CD4-positive, alpha-beta T cell treated with Interleukin-4 for 4 hours (primary cell): Measurements from ENCODE around the gene THSD7B.

Experiments used
- DNase-seq: peaks from one replicate; pipeline ENCODE4 v3.0.0-alpha.2; 2020

THSD7B gene

DNA sequence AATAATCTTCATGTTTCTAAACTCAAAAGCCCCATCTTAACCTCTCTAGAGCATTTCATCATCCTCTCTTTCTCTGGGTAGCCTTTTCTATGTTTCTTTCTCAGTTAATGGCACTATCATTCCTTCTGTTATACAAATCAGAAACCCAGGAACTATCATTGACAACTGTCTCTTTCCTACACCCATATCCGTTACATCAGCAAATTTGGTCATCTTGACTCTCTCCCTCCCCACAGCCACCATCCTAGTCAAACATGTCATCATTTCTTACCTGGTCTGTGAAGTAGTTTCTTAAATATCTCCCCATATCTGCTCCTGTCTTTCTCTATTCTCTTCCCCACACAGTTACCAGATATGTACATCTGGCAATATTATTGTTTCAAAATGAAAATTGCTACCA, 62.8 kb downstream of the THSD7B start:
- no peak for DNase-seq

DNA sequence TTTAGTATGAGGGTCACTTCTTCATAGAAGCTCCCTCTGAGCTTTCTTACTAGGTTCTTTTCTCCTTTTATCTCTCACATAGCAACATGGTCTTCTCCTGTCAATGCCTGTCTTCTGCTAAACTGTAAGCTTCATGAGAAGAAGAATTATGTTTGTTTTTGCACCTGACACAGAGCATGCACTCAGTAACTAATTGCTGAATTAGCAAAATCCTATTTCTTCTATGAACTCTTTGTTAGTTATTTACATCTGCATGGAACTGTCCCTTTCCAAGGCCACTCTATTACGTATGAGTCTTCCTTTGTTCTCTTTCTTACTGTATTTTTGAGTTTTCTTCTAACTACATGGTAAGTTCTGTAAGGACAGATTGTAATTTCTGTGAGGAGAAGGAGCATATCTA, 63.4 kb downstream of the THSD7B start:
- no peak for DNase-seq

DNA sequence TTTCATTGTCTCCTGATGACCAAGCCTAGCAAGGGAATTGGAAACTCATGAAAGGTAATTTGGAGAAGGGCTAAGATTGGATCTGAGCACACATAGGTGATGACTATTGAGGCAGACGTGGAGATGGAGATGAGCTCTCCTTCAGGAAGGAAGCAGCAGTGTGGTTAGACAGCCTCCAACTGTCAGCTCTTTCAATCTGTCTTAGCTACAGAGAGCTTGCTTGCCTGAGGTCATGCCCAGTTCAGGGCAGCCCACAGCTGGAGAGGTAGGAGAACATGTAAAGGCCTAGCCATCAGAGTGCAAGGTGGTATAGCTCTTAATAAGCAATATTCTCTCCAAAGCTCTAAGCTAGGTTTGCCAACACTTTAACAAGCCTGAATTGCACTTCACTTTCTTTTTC, 79.2 kb downstream of the THSD7B start:
- DNase-seq, result no peak

DNA sequence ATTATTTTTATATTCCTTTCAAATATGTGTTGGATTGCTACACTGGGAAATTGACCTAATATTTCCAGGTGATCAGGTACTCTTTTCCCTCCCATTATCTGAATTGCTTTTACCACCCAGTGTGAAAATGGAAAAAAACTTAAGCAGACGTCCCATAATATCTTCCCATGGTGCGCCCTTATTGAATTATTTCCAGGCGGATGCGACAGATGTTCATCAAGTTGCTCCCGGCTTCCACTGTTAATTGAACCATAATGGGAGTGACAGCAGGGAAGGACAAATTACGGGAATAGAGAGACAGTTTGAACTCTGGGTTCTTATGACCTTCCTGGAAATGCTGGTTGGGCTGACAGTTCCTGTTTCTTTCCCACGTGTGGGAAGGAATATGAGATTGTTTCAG, 93.3 kb downstream of the THSD7B start:
- DNase-seq, result no peak

DNA sequence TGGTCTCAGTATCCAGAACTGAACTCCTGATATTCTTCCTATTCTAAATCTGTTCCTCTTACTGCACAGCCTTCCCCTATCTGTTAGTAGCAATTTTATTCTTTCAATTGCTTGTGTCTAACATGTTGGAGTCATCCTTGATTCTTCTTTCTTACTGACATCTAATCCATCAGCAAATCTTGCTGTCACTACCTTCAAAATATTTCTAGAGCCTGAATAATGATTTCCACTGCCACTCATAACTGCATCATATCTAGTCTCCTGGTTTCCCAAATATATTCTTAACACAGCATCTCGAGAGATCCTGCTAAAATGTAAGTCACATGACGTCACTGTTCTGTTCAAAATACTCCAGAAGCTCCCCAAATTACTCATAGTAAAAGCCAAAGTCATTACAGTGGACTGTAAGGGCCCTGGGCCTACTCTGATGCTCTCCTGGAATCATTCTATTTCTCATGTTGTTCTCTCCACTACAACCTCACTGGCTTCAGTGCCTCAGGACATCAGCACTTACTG, 95.2 kb downstream of the THSD7B start:
- DNase-seq, result no peak

DNA sequence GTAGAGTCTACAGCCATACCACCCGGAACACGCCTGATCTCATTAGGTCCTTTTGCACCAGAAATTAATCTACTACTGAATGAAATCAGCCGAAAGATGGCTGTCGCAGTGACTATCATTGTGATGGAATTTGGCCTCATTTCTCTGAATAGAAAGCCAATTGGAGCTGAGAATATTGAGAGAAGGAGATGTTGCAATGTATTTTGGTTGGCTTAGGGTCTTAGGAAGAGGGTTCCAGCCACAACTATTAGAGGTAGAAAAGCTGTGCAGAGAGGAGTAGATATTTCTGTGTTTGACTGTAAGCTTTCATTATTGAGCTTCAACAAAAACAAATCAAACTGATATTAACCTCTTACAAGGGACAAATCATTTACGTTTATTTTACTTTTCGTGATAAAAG, 98.1 kb downstream of the THSD7B start:
- no peak for DNase-seq

DNA sequence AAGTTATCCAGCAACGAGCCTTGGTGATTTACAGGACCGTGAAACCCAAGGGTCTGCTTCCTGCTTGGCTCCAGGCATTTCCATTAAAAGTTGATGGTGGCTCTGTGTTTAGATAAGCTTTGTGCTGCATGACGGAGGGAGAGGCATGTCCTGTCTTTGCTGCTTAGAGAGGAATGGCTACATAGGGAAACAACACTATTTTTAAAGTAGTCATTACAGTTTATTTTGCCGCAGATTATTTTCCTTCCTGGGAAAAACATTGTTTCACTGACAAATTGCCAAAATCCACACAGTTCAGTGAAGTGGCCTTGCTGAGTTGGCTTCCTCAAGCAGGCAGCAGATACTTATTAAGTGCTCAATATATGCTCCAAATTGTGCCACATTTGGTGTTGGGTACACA, 98.5 kb downstream of the THSD7B start:
- DNase-seq, result no peak

DNA sequence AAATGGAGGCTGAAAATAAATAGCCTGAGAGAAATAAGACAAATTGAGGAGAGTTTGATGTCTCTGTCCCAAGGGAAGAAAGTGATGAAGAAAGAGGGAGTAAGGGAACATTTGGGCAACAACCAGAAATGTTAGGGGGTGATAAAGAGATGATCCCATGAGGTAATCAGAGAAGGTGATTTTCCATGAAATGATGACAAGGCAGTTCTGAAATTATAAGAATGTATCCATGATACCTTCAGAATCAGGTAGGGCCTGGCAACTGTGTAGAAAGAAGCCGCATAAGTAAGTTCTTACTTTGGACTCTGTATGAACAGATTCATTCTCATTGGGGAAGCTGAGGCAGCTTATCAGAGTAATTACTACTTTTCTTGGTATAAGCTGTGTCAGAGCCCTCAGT, 106.1 kb downstream of the THSD7B start:
- no peak for DNase-seq

DNA sequence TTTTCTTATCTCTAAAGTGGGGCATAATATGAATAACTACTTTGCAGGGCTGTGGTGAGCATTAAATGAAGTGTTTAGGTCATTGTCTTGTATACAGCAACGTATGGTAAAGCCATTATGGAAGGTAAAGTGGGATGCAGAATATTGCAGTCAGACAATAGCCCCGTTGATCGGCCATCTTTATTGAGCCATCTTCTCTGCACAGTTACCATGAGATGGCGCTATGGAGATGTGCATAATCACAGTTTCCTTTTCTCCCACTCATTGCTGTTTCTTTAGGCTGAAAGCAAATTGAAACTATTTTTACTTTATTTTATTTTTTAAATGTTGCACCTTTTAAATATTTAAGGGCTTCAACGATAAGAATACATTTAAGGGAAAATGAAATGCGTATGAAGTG, 108.9 kb downstream of the THSD7B start:
- no peak for DNase-seq

DNA sequence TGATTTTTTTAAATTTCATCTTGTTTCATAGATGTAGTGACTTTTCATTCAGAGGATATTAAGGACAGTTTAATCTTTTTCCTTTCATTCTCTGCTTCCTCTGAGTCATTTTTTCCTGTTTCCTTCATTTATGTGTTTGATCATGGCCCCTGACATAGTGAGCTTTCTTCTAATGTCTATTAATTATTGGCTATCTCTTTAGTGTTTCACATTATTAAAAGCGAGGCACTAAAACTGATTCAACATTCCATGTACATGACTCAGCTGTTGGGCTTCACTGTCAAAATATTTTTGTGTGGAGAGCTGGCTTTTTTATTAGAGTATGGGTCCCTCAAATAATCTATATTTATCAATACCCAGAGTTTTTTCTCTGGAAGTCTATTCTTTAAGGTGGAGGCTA, 125.8 kb downstream of the THSD7B start:
- DNase-seq, result no peak

DNA sequence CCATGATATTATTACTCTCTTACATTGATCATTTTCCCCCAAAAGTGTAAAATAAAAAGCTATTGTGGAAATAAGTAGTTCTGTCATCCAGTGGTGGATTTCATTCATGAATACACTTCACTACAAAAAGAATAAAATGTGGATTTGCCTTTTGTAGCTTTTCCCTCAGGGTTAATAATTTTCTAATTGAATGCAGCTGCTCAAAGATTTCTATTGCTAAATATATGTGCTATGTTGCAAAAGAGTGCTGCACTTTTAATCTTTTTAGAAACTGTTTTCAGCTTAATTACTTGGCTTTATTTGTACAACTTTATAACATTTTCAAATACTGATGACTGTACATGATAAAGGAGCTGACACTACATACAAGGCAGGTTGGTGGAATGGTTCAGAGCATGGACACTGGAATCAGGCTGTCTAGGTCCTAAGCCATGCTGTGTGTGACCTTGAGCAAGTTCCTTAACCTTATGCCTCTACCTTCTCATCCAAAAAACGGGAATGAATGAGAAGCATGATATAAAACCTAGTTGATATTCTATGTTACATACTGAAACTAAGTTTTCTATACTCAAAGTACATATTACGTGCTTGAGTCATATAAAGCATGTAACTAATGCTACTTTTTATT, 128.8 kb downstream of the THSD7B start:
- DNase-seq, result no peak

DNA sequence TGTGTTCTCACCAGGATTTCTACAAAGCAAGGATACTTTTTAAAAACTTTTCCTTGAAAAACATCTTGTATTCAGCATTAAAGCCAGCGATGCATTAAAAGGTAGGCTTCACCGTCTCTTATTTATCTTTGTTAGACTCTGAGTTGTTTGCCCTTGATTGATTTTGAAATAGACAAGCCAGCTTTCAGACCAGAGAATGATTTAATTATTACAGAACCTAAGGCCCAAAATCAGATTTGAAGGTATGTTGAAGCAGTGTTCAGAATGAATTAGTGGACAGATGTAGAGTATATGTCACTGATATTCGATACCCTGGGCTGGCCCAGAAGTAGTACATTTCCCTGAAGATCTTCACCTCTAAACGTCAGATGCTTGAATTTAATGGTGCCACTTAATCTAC, 136.4 kb downstream of the THSD7B start:
- no peak for DNase-seq

DNA sequence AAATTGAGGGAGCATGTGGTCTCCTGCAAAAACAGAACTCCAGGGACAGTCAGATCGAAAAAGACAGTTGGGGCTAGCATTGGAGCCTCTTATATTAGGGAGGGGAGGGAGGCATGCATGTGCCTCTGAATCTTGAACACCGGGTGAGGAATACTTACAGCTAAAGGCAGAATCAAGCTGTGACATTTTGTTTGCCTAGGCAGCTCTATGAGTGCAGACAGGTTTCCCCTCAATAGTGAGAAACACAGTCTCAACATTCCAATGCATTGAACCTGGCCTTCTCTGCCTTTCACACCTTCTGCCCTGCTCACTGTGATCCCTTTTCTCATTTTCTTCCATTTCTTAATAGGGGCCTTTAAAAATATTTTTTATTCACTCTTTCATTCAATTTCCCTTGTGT, 140.4 kb downstream of the THSD7B start:
- no peak for DNase-seq

DNA sequence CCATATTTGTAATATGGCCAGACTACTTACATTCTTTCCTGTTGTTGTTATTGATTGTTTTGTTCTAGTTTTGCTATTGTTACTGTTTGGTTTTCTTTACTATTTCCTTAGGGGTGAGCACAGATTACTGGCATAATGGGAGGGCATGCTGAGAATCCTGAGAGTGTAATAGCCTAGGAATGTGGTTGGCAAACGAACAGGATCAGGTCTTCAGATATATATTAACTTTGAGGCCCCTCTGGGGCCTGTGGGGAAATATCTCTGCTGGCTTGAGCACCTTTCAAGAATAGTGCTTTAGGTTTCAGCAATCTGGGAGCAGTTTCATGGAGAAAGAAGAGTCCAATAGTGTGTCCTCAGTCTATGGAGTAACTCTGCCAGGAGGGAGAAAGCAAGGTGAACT, 144.4 kb downstream of the THSD7B start:
- no peak for DNase-seq

DNA sequence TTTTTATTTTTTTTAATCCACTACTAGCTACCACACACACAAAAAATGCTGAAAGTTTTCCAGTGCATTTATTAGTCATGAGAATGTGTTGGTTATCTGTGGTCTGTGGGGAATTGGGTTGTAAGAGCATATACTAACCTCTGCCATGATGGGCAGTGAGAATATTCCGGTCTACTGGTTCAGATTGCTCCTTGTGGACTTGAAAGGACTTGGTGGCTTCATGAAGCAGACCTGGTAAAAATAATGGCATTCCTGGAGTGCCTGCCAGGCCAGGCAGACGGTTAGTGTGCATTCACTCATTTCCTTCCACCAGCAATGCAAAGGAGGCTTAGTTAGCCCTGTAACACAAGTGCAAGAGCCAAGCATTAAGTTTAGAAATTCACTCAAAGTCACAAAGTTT, 150.8 kb downstream of the THSD7B start:
- no peak for DNase-seq

DNA sequence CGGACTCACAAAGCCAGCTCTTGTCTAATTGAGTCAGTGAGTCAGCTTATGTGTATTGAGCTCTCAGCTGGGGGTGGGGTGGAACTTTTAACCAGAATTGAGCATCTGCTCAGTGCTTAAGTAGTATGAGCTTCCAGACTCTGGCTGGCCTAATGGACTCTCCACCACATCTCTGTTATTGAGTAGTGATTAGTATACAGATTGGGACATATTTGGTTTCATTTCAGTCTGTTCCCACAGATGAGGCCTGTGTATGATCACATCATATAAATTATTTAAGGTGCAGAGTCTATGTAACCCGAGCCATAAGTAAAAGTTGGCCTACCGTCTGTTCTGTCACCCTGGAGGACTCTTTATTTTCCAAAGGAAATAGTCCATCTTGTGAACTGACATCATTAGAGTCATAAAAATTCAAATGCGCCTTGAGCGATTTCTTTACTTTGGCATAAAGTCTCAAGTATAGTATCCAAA, 152.1 kb downstream of the THSD7B start:
- no peak for DNase-seq

DNA sequence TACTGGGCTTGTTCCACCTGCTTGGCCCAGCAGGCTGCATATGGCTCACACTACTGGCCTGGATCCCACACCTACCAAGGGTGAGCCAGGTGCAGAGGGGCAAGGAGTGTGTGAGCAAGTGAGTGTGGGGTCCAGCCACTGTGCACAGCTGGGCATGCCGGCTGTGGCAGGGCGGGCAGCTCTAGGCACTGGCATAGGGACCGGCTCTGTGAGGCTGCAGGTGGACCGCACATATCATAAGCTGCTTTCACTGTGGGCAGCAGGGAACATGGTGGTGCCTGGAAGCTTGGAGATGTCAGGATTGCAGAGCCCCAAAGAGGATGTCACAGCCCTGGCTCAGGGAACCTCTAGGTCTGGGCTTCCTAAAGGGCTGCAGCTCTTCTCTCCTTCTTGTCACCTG, 154.3 kb downstream of the THSD7B start:
- no peak for DNase-seq

DNA sequence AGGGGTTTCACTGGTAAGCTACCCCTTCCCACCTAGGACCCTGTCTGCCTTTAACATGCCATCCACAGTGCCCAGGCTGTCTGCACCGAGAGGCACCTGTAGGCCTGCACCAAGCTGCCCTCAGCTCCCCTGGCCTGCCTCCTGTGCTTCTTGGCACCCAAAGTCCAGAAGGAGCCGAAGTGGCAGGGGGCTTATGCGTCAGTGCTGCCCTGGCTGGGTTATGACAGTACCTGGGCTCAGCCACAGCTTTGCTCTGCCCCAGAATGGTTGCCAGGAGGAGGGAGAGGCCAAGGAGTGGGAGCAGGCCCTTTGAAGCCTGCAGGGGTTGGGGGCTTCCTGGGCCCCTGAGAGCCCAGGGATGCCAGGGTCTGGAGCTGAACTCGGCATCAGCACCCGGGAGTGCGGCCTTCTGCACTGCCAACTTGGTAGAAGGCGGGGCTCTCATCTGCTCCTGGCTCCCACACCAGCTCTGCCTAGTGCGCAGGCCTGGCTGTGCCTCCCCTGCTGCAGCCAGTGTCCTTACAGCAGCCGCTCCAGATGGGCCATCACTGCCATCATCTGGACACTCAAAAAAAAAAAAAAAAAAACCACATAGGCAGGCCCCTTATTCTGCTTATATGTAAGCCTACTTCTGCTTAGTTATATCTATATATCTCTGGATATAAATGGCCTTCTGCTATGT, 155.4 kb downstream of the THSD7B start:
- DNase-seq, result no peak

DNA sequence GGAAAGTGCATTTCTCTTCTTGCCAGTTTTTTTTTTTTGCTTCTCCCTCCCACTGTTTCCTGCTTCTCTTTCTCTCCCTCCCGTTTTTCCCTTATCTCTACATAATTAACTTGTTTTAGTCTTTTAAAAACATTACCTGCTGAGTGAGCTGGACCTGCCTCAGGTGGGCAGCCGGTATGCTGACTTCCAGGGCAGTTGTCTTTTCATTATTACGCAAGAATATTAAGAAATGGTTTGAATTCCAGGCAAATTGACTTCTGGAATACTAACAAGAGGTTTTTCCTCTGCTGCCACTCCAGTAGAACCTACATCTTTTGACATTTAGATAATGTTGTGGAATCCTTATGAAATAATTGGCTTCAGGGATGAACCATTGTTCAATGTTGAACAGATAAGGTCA, 161.8 kb downstream of the THSD7B start:
- no peak for DNase-seq

DNA sequence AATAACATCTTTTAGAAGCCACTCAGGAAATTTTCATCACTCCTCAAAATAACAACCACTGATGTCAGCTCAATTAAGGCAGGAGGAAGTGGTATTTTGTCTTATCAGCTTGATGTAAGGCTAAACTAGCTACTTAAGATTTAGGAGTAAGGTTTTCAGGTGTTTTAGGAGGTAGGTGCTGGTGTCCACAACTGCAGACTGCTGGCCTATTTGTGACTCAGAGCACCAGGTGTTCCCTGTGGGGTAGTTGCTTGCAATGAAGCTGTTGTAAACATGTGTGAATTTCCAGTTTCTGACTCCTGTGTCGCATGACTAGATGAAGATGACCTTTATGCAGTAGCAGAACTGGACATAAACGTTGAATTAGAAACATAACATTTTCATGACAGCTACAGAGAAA, 164.2 kb downstream of the THSD7B start:
- no peak for DNase-seq

DNA sequence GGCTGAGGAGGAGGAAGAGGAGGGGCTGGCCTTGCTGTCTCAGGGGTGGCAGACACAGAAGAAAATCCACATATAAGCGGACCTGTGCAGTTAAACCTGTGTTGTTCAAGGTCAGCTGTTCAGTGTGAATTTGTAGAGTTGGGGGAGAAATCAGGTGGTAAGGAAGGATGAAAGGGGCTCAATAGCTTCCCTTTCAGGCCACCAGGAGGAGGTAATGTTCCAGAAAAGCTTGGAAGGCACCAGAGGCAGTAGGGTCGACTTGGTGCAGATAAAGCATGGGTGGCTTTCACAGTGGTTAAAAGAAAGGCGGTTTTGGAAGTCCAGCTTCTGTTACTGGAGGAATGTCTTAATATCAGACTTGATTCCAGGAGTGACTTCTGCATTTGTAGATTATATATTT, 167.4 kb downstream of the THSD7B start:
- no peak for DNase-seq

DNA sequence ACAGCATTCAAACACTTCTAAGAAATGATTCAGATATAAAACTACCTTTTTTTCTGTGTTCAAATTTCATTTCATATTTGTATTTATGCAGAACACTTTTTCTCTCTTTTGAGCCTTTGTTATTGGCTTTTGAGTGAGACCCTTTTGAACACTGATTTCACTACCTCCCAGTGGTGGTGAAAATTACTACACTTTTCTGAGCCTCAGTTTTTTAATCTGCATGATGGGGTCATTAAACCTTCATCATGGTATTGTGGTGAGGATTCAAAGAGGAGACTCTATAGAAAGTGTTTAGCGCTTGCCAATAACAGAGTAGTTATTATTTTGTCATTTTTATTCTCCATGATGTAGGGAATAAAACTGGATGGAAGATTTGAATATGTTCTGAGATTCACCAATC, 169.8 kb downstream of the THSD7B start:
- DNase-seq, result no peak

DNA sequence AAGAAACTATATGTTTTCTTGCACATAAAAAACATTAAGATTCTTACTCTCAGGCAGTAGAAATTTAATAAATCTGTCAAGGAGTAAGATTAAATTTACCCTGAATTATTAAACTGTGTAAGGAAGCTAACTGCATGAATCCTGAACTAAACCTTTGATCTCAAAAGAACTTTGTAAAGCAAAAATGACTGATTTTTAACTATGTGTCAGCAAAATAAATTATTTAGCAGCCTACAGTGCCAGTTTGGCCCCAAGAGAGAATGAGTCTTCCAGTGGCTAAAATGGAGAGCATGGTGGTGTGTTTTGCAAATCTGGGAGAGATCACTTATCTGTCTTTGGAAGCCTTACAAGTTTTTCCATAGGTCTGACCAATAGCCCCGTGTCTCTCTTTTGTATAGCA, 190.7 kb downstream of the THSD7B start:
- DNase-seq, result no peak

DNA sequence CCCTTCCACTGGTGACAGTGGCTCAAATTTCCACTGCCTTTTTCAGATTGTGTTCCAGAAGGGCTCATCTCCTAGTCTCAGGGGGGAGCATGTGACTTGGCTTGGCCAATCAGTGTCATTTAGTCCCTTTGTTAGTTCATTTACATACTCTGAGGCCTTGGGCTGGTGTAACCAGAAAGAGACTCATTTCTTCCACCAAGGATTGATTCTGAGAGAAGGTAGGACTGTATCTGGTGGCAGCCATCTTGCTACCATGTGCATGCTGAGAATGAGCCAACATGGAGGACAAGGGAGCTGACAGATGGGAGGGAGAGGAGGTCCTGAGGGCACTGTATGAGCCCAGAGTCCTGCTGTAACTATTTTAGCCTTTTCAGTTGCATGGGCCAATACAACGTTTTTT, 191.7 kb downstream of the THSD7B start:
- DNase-seq, result no peak
